B cell (primary cell): ENCODE results near the gene DNPH1. TPM values are rescaled to one million over a fixed set of nuclear protein-coding genes. Genes with fewer than 3 reads are reported as not detected.
A peak's percentile ranks its signal among the peaks of the same experiment; 100 is the strongest.

Source experiments
- ATAC-seq: fragments of 200-7000 bp; cut with Tn5 transposase; one replicate; pipeline ENCODE4 v1.10.0; 2021; ENCODE audit warnings: low read depth, mild to moderate bottlenecking, moderate number of reproducible peaks, moderate library complexity
- CTCF ChIA-PET: fragments of 350-600 bp; sonication (Branson Sonifier 250); formaldehyde crosslinking; loops from one replicate; lab custom pipeline; 2021; ENCODE audit warnings: antibody characterized with exemption, inconsistent platforms; lab: Charles Lee
- POLR2A ChIA-PET: fragments of 350-600 bp; sonication (Branson Sonifier 250); formaldehyde crosslinking; loops from one replicate; lab custom pipeline; 2021; ENCODE audit warnings: antibody characterized with exemption; lab: Charles Lee
- DNase-seq: peaks from one replicate; pipeline ENCODE4 v3.0.0; 2013
- H2AFZ ChIP-seq: 2 replicates; pipeline ENCODE4 v1.6.1; 2012; ENCODE audit warnings: mild to moderate bottlenecking, low read depth, low read length; ENCODE audit not compliant: insufficient read depth, poor library complexity, severe bottlenecking
- H3K27ac ChIP-seq, 2 donors: 1 replicate in 1 of 2; 2 replicates in 1 of 2; pipeline ENCODE4 v1.5.1; 2012 to 2013; ENCODE audit warnings: low read length in 2 of 2, mild to moderate bottlenecking in 2 of 2, moderate library complexity in 1 of 2
- H3K27me3 ChIP-seq, 4 experiments: fragments of 200-600 bp in 1 of 4; sonication (generic) in 1 of 4; replicated peaks in 1 of 4; 1 replicate in 2 of 4; 2 replicates in 2 of 4; pipeline versions ENCODE4 v1.6.1 to v1.7.0; 2013 to 2016; ENCODE audit warnings: low read length in 3 of 4, mild to moderate bottlenecking in 2 of 4, mixed read lengths in 1 of 4, moderate library complexity in 1 of 4; ENCODE audit not compliant: insufficient read depth in 4 of 4, control insufficient read depth in 3 of 4; ENCODE audit errors: control extremely low read depth in 1 of 4
- H3K36me3 ChIP-seq, 2 experiments: replicated peaks in 1 of 2; 1 replicate in 1 of 2; 2 replicates in 1 of 2; pipeline versions ENCODE4 v1.6.1 to v1.7.1; 2013; ENCODE audit warnings: low read length in 1 of 2; ENCODE audit not compliant: insufficient read depth in 2 of 2, control insufficient read depth in 1 of 2; ENCODE audit errors: control extremely low read depth in 1 of 2, extremely low read depth in 1 of 2
- H3K4me1 ChIP-seq, 2 donors: fragments of 200-600 bp in 1 of 2; sonication (generic) in 1 of 2; 1 replicate in 1 of 2; 2 replicates in 1 of 2; pipeline versions ENCODE4 v1.5.1 to v1.6.1; 2013 to 2017; ENCODE audit warnings: low read length in 2 of 2; ENCODE audit not compliant: control insufficient read depth in 2 of 2, insufficient read depth in 2 of 2
- H3K4me2 ChIP-seq: replicated peaks from 2 replicates; pipeline ENCODE3; 2012; ENCODE audit warnings: mild to moderate bottlenecking, low read depth, low read length; ENCODE audit not compliant: poor library complexity, severe bottlenecking
- H3K4me3 ChIP-seq, 5 experiments: fragments of 200-600 bp in 1 of 5; sonication (generic) in 1 of 5; 1 replicate in 3 of 5; 2 replicates in 2 of 5; pipeline versions ENCODE4 v1.5.1 to v1.7.0; 2011 to 2016; ENCODE audit warnings: low read length in 4 of 5, mild to moderate bottlenecking in 4 of 5, low read depth in 2 of 5, control low read depth in 1 of 5, moderate library complexity in 1 of 5; ENCODE audit not compliant: insufficient read depth in 1 of 5; ENCODE audit errors: control extremely low read depth in 1 of 5, extremely low read depth in 1 of 5
- H3K79me2 ChIP-seq: fragments of 200-600 bp; sonication (generic); one replicate; pipeline ENCODE4 v1.6.0; 2016; ENCODE audit warnings: low read length; ENCODE audit not compliant: control insufficient read depth, insufficient read depth
- H3K9ac ChIP-seq: fragments of 200-600 bp; sonication (generic); 2 replicates; pipeline ENCODE4 v1.6.1; 2017; ENCODE audit warnings: mild to moderate bottlenecking, low read length, moderate library complexity
- H3K9me3 ChIP-seq, 3 donors: one replicate each; pipeline versions ENCODE4 v1.6.1 to v1.7.1; 2013; ENCODE audit warnings: low read length in 2 of 3; ENCODE audit not compliant: control insufficient read depth in 2 of 3, insufficient read depth in 1 of 3; ENCODE audit errors: control extremely low read depth in 1 of 3
- H4K20me1 ChIP-seq: 2 replicates; pipeline ENCODE4 v1.6.0; 2012; ENCODE audit warnings: mild to moderate bottlenecking, low read length; ENCODE audit not compliant: insufficient read depth, control insufficient read depth, poor library complexity, severe bottlenecking
- H3K27ac Mint-ChIP-seq: one replicate; pipeline ENCODE4 v1.8.0; 2021; ENCODE audit warnings: mixed read lengths
- H3K27me3 Mint-ChIP-seq: one replicate; pipeline ENCODE4 v1.8.0; 2021; ENCODE audit warnings: mixed read lengths
- H3K4me1 Mint-ChIP-seq: one replicate; pipeline ENCODE4 v1.8.0; 2021; ENCODE audit warnings: mixed read lengths
- H3K4me3 Mint-ChIP-seq: one replicate; pipeline ENCODE4 v1.8.0; 2021; ENCODE audit warnings: mixed read lengths
- H3K9me3 Mint-ChIP-seq: one replicate; pipeline ENCODE4 v1.8.0; 2022; ENCODE audit warnings: mixed read lengths; ENCODE audit not compliant: insufficient read depth
- CTCF ChIP-seq: fragments of 200-600 bp; IDR thresholded peaks from one replicate; pipeline ENCODE4 v1.8.0; 2022; ENCODE audit warnings: antibody characterized with exemption, mild to moderate bottlenecking
- EZH2 ChIP-seq: IDR thresholded peaks from 2 replicates; pipeline ENCODE4 v1.6.1; 2012; ENCODE audit warnings: borderline replicate concordance, low read depth, mild to moderate bottlenecking, moderate library complexity, low read length; ENCODE audit not compliant: insufficient read depth, poor library complexity, severe bottlenecking
- WGBS: methylation state at CpG from one replicate; pipeline ENCODE4 v1.1.5; 2013; ENCODE audit warnings: missing lambda C conversion rate; ENCODE audit not compliant: insufficient coverage; 5-methylcytosine and 5-hydroxymethylcytosine counted together
- intact Hi-C: fragments of 100-400 bp; cut with micrococcal nuclease; formaldehyde crosslinking; loops from one replicate; pipeline ENCODE4 v1.10.0; 2022
- polyA plus RNA-seq: library from polyadenylated mRNA; depleted of rRNA; stranded (reverse); fragments of >200 nt; gene quantifications from 2 replicates; pipeline ENCODE4 v1.2.3, GENCODE V29; 2012
- total RNA-seq, 2 donors: library from RNA; stranded (reverse); fragments of 120-200 nt in 1 of 2; gene quantifications; 1 replicate in 1 of 2; 2 replicates in 1 of 2; pipeline versions ENCODE4 v1.2.3 to v1.2.4, GENCODE V29; 2013 to 2022

The DNPH1 gene
- total and polyA plus RNA-seq, 2 donors (not counting 1 experiment from before 2014, with no cell fraction given), result 29.0 to 52.8 TPM

GRCh38 chr6:43271944-43272343 lies 42.7 kb upstream of the DNPH1 start:
- intact Hi-C loops, result no loop called here
- no peak overlapping the region for H2AFZ ChIP-seq
- ChIA-PET POLR2A (no interaction called here), CTCF (interaction anchor here (0.6 to 1.7 kb wide), 6 partner anchors 8 to 126 kb away, joined by 3 to 7 read pairs (median 4); partner anchors contain the start of gene DNPH1)
- Mint-ChIP-seq H3K4me1 (peaks cover 56% of the 10 kb centered on the region), H3K9me3 (no peaks in the 10 kb centered on the region), H3K27me3 (peaks cover 19% of the 10 kb centered on the region), H3K27ac (no peak overlapping the region), H3K4me3 (no peak overlapping the region)
- H3K4me2 ChIP-seq, result no peak overlapping the region
- no peak for TF ChIP-seq CTCF
- no peak for TF ChIP-seq EZH2
- no peak overlapping the region for H3K9ac ChIP-seq
- peaks cover 0 to 28% (median 9%) of the 10 kb centered on the region in 4 experiments for H3K27me3 ChIP-seq
- peaks cover 45 to 56% of the 10 kb centered on the region in 2 donors for H3K4me1 ChIP-seq
- ATAC-seq (no peak), DNase-seq (no peak)
- H4K20me1 ChIP-seq, result peaks cover 3% of the 10 kb centered on the region
- H3K4me3 ChIP-seq, result no peak overlapping the region
- H3K27ac ChIP-seq, result no peak overlapping the region
- no peaks in the 10 kb centered on the region for H3K36me3 ChIP-seq
- H3K9me3 ChIP-seq, result peaks cover 0 to 7% (median 0%) of the 10 kb centered on the region in 3 donors
- no peaks in the 10 kb centered on the region for H3K79me2 ChIP-seq

DNA sequence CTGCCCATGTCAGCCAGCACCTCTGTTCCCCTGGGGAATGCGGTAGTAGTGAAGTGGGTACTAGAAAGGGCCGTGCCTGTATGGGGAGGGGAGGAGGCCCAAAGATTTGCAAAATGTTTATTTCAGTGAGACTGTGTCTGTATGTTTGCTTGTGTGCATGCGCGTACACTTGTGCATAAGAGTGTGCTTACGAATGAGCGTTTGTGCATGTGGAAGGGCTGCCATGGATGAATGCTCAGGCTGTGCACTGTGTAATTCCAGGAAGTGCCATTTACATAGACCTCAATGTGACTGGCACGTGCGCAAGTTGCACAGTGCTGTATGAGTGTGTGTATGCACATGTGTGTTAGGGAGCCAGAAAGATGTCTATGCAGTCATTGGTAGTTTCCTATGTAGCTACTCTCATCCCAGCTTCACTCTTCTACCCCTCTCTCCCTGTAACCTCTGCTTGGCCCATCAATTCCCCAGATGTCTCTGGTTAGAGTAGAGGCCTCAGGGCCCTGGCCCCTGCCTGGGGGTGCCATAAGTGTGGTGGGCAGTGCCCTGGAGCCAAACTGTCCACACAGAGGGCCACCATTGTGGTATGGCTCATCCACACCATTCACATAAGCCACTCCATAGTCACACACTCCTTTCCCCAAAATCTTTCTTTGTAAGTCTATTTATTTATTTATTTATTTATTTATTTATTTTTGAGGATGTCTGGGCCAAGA lies 42.0 kb upstream of the DNPH1 start:
- Histone ChIP-seq H2AFZ (no peak overlapping the region), H3K4me1 (peaks cover 38 to 49% of the 10 kb centered on the region in 2 donors), H3K4me3 (no peak overlapping the region), H3K36me3 (no peaks in the 10 kb centered on the region), H3K79me2 (no peaks in the 10 kb centered on the region), H3K27me3 (peaks cover 0 to 21% (median 7%) of the 10 kb centered on the region in 4 experiments), H3K9ac (no peak overlapping the region), H3K9me3 (peaks cover 0 to 7% (median 0%) of the 10 kb centered on the region in 3 donors), H3K27ac (no peak overlapping the region), H3K4me2 (peak overlapping the region; percentile 86), H4K20me1 (no peaks in the 10 kb centered on the region)
- ATAC-seq, result peak; percentile 73
- Mint-ChIP-seq H3K9me3 (no peaks in the 10 kb centered on the region), H3K4me1 (peaks cover 51% of the 10 kb centered on the region), H3K27ac (peak overlapping the region; percentile 86), H3K27me3 (peaks cover 17% of the 10 kb centered on the region), H3K4me3 (peak overlapping the region; percentile 80)
- DNase-seq, result peak; percentile 86
- ChIA-PET POLR2A (no interaction called here), CTCF (interaction anchor here (0.6 to 1.5 kb wide), 3 partner anchors 41 to 126 kb away, joined by 3 to 4 read pairs (median 3); no protein-coding TSS in a partner anchor)
- 41% methylated on average over 6 of the region's 8 CpGs for WGBS
- intact Hi-C loops, result no loop called here
- TF ChIP-seq EZH2 (no peak), CTCF (no peak)
